ENCODE measurements around the gene RALGAPB. TPM values are rescaled to one million over a fixed set of nuclear protein-coding genes. Genes with fewer than 3 reads are reported as not detected.
"Not testable (repeated sequence)": the region's sequence is repeated elsewhere in the genome, so short reads cannot be mapped to it uniquely, and the experiment has no call there.

RALGAPB gene
- total and polyA plus RNA-seq, 5 donors = 8.3 to 26.9 (median 22.0) TPM

GRCh38 chr20:38589967-38590675 lies 117.5 kb downstream of the RALGAPB start:
- H3K4me1 ChIP-seq (ENCODE audit: control insufficient read depth, insufficient read depth, low read length) = no peaks in the 10 kb centered on the region
- H3K9me3 ChIP-seq (ENCODE audit: control insufficient read depth, low read length) = no peaks in the 10 kb centered on the region
- no peak for ATAC-seq
- intact Hi-C loops (cut with DNase I) = no loop called here
- H3K27me3 ChIP-seq (ENCODE audit: control insufficient read depth, insufficient read depth) = no peaks in the 10 kb centered on the region
- DNase-seq = no peak
- no peak overlapping the region for H3K4me3 ChIP-seq (ENCODE audit: low read length)
- no peak overlapping the region for H3K27ac ChIP-seq (ENCODE audit: low read length)
- 82% methylated on average over 3 of the region's 3 CpGs for WGBS

- Histone ChIP-seq H3K27me3 (ENCODE audit: control insufficient read depth, insufficient read depth) (no peaks in the 10 kb centered on the region), H3K4me3 (ENCODE audit: low read length) (no peak overlapping the region), H3K27ac (ENCODE audit: low read length) (no peak overlapping the region), H3K9me3 (ENCODE audit: control insufficient read depth, low read length) (no peaks in the 10 kb centered on the region), H3K4me1 (ENCODE audit: control insufficient read depth, insufficient read depth, low read length) (no peaks in the 10 kb centered on the region)
- intact Hi-C loops (cut with DNase I) = no loop called here
- WGBS = 73% methylated on average over 18 of the region's 18 CpGs
- no peak for ATAC-seq
- DNase-seq = no peak
These were observed 118.2 kb downstream of the RALGAPB start for GRCh38 chr20:38590676-38591473.

GRCh38 chr20:38591474-38592410 lies 119.1 kb downstream of the RALGAPB start:
- DNase-seq (no peak), ATAC-seq (no peak)
- H3K4me3 ChIP-seq (ENCODE audit: low read length) = no peak overlapping the region
- intact Hi-C loops (cut with DNase I) = no loop called here
- WGBS = 81% methylated on average over 21 of the region's 21 CpGs
- no peak overlapping the region for H3K27ac ChIP-seq (ENCODE audit: low read length)
- no peaks in the 10 kb centered on the region for H3K4me1 ChIP-seq (ENCODE audit: control insufficient read depth, insufficient read depth, low read length)
- H3K27me3 ChIP-seq (ENCODE audit: control insufficient read depth, insufficient read depth) = no peaks in the 10 kb centered on the region
- H3K9me3 ChIP-seq (ENCODE audit: control insufficient read depth, low read length) = no peaks in the 10 kb centered on the region

- H3K4me3 ChIP-seq (ENCODE audit: low read length); H3K9me3 ChIP-seq (ENCODE audit: control insufficient read depth, low read length); H3K4me1 ChIP-seq (ENCODE audit: control insufficient read depth, insufficient read depth, low read length); DNase-seq; ATAC-seq; H3K27ac ChIP-seq (ENCODE audit: low read length); intact Hi-C loops (cut with DNase I); H3K27me3 ChIP-seq (ENCODE audit: control insufficient read depth, insufficient read depth): not testable (repeated sequence)
- WGBS = 70% methylated on average over 3 of the region's 3 CpGs
These were observed 119.8 kb downstream of the RALGAPB start for GRCh38 chr20:38592411-38592790.

- H3K27ac ChIP-seq (ENCODE audit: low read length); H3K4me1 ChIP-seq (ENCODE audit: control insufficient read depth, insufficient read depth, low read length); H3K9me3 ChIP-seq (ENCODE audit: control insufficient read depth, low read length); ATAC-seq; H3K27me3 ChIP-seq (ENCODE audit: control insufficient read depth, insufficient read depth); intact Hi-C loops (cut with DNase I); H3K4me3 ChIP-seq (ENCODE audit: low read length); DNase-seq: not testable (repeated sequence)
- 85% methylated on average over 12 of the region's 12 CpGs for WGBS
These were observed 121.6 kb downstream of the RALGAPB start for GRCh38 chr20:38594281-38594680.

GRCh38 chr20:38595886-38596285 lies 123.2 kb downstream of the RALGAPB start:
- H3K4me3 ChIP-seq (ENCODE audit: low read length); intact Hi-C loops (cut with DNase I); H3K27ac ChIP-seq (ENCODE audit: low read length); DNase-seq; ATAC-seq; H3K4me1 ChIP-seq (ENCODE audit: control insufficient read depth, insufficient read depth, low read length); H3K27me3 ChIP-seq (ENCODE audit: control insufficient read depth, insufficient read depth); H3K9me3 ChIP-seq (ENCODE audit: control insufficient read depth, low read length): not testable (repeated sequence)
- WGBS = 89% methylated on average over 15 of the region's 15 CpGs

GRCh38 chr20:38599410-38599882 lies 126.8 kb downstream of the RALGAPB start:
- peaks cover 1% of the 10 kb centered on the region for H3K9me3 ChIP-seq (ENCODE audit: control insufficient read depth, low read length)
- peak; percentile 64 to 79 for ATAC-seq
- intact Hi-C loops (cut with DNase I) = no loop called here
- no peak overlapping the region for H3K4me3 ChIP-seq (ENCODE audit: low read length)
- no peaks in the 10 kb centered on the region for H3K4me1 ChIP-seq (ENCODE audit: control insufficient read depth, insufficient read depth, low read length)
- H3K27me3 ChIP-seq (ENCODE audit: control insufficient read depth, insufficient read depth) = no peaks in the 10 kb centered on the region
- DNase-seq = peak; percentile 47 to 81 (median 75)
- whole genome bisulfite sequencing = 24% methylated on average over 9 of the region's 9 CpGs
- no peak overlapping the region for H3K27ac ChIP-seq (ENCODE audit: low read length)

GRCh38 chr20:38600057-38600456 lies 127.4 kb downstream of the RALGAPB start:
- H3K4me1 ChIP-seq (ENCODE audit: control insufficient read depth, insufficient read depth, low read length) = no peaks in the 10 kb centered on the region
- H3K27me3 ChIP-seq (ENCODE audit: control insufficient read depth, insufficient read depth) = no peaks in the 10 kb centered on the region
- H3K4me3 ChIP-seq (ENCODE audit: low read length) = no peak overlapping the region
- intact Hi-C loops (cut with DNase I) = no loop called here
- no peak overlapping the region for H3K27ac ChIP-seq (ENCODE audit: low read length)
- WGBS = 98% methylated on average over 1 of the region's 1 CpG
- no peak for ATAC-seq
- DNase-seq = no peak
- H3K9me3 ChIP-seq (ENCODE audit: control insufficient read depth, low read length) = peaks cover 1% of the 10 kb centered on the region

GRCh38 chr20:38601216-38602184 lies 128.9 kb downstream of the RALGAPB start, which contains the start of gene ARHGAP40:
Gene ARHGAP40 (plus strand): TSS chr20:38601809.
- ATAC-seq (peak; percentile 61 to 64), DNase-seq (no peak)
- H3K27ac ChIP-seq (ENCODE audit: low read length) = no peak within 1 kb of the TSS
- no peaks in the 10 kb centered on the region for H3K4me1 ChIP-seq (ENCODE audit: control insufficient read depth, insufficient read depth, low read length)
- no peak within 1 kb of the TSS for H3K4me3 ChIP-seq (ENCODE audit: low read length)
- H3K27me3 ChIP-seq (ENCODE audit: control insufficient read depth, insufficient read depth) = no peaks in the 10 kb centered on the region
- 13% methylated on average over 42 of the region's 42 CpGs for WGBS
- H3K9me3 ChIP-seq (ENCODE audit: control insufficient read depth, low read length) = peaks cover 1% of the 10 kb centered on the region
- intact Hi-C loops (cut with DNase I) = no loop called here

- WGBS = 44% methylated on average over 5 of the region's 5 CpGs
- no peaks in the 10 kb centered on the region for H3K27me3 ChIP-seq (ENCODE audit: control insufficient read depth, insufficient read depth)
- no peak for DNase-seq
These were observed 129.5 kb downstream of the RALGAPB start for GRCh38 chr20:38602185-38602581.

More at GRCh38 chr20:38602185-38602581, 129.5 kb downstream of the RALGAPB start:
- H3K27ac ChIP-seq (ENCODE audit: low read length) = no peak overlapping the region
- ATAC-seq = peak in 1 of 2 donors; percentile 28
- H3K9me3 ChIP-seq (ENCODE audit: control insufficient read depth, low read length) = peaks cover 1% of the 10 kb centered on the region
- intact Hi-C loops (cut with DNase I) = no loop called here
- H3K4me3 ChIP-seq (ENCODE audit: low read length) = no peak overlapping the region
- H3K4me1 ChIP-seq (ENCODE audit: control insufficient read depth, insufficient read depth, low read length) = no peaks in the 10 kb centered on the region
